NCI-H226 (cell line): ENCODE measurements around the gene FBLN7.
A peak's percentile ranks its signal among the peaks of the same experiment; 100 is the strongest.

Source experiments
- DNase-seq: peaks from one replicate; pipeline ENCODE4 v3.0.0-alpha.2; 2015

Gene FBLN7

DNA sequence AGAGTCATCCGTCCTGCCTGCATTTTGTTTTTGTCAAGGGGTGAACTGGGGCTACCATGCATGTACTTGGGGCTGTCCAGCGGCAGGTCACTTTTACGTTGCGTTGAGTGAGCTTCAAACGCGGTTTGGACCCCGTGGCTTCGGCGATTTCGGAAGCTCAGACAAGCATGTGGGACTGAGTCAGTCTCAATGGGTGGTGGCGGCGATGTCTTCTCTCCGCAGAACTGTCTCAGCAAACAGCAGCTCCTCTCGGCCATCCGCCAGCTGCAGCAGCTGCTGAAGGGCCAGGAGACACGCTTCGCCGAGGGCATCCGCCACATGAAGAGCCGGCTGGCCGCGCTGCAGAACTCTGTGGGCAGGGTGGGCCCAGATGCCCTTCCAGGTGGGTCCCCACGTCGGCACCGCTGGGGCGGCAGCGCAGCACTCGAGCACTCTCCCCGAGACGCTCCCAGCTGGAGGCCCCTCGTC is 21.3 kb downstream of the FBLN7 start:
- no peak for DNase-seq

DNA sequence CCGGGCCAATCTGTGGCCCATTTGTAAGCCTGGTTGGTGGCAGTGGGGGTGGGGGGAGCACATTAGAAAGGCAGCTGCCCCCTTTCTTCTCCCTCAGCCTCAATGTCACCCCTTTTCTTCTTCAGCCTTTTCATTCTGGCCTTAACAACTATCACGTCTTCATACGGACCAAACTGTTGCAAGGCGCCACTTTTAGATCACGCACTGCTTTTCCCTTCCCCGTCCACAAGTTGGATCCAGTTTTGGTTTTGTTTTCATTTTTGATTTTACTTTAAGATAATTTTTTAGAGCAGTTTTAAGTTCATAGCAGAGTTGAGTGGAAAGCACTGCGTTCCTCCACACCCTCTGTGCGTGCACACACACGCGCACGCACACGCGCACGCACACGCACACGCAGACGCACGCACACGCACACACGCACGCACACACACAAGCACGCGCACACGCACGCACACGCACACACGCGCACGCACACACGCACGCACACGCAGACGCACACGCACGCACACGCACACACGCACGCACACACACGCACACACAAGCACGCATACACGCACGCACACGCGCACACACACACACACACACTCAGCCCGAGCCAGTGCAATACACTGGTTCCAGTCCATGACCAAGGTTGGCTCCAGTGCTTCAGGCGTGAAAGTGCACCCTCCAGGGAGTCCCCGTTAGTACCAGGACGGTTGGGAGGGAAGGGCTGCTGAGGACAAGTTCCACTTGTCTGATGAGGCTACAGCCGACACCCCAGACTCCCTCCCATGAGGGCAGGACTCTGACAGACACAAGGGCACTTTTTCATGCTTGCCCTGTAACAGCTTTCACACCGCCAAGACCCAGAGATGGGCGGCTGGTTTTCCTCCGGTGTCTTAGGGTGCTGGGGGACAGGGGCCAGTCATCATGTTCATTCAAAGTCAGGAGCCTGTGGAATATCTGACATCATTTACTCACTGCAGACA is 22.4 kb downstream of the FBLN7 start:
- DNase-seq, result no peak

DNA sequence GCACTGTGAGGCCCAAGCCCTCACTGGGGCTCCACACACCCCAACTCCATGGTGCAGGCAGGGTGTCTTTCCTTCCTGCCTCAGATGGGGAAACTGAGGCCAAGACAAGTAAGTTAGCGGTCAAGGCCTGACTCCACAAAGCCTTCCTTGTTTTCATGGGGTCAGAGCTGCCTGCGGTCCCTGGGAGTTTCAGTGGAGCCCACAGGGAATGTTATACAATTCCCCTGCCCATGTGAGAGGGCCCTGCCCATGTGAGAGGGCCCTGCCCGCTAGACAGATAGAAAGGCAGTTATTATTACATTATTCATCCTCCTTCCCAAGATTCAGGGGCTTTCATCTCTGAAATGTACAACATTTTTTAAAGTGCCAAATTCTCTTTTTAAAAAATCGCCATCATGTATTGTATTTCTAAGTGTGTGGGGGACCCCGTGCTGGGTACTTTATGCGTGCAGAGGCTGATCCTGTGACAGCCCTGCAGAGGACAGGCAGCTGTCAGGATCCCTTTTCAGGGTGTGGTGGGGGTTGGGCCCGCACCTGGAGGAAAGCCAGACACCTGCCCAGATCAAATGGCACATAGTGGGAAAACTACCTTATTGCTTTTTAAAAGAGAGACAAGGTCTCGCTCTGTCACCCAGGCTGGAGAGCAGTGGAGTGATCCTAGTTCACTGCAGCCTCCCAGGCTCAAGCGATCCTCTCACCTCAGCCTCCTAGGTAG is 23.4 kb downstream of the FBLN7 start:
- DNase-seq, result no peak

DNA sequence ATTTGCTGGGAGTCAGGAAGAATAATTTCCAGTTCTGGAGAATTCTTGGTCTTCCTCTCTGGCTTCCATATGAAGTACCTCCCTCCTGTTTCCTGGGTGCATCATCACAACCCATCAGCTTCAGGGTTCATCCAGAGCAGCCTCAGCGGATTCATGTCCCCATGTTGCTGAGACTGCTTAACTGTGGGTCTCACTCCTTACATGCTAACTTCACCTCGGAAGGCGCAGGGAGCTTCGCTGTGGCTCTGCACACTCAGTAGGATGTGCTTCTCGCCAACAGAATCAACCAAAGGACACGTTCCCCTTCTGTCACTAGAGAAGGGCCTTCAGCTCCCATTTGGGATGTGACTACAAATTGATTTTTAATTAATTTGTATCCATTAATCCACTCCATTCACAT is 24.2 kb downstream of the FBLN7 start:
- no peak for DNase-seq

DNA sequence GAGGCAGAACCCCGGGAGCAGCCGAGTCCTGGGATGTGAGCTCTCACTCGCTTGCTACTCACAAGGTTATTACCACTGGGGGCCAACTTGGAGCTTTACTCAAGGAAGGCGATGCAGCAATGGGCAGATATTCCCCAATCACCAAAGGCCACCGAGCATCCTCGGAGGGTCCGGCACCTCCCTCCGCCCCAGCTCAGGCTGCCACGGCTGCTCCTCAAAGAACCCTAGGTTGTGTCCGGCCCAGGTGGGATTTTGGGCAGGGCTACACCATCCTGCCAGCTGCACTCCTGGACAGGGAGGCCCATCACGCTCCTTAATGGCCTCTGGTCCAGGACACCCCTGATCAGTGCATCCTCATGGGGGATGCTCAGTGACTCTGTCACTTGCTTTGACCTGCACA is 24.8 kb downstream of the FBLN7 start:
- no peak for DNase-seq

DNA sequence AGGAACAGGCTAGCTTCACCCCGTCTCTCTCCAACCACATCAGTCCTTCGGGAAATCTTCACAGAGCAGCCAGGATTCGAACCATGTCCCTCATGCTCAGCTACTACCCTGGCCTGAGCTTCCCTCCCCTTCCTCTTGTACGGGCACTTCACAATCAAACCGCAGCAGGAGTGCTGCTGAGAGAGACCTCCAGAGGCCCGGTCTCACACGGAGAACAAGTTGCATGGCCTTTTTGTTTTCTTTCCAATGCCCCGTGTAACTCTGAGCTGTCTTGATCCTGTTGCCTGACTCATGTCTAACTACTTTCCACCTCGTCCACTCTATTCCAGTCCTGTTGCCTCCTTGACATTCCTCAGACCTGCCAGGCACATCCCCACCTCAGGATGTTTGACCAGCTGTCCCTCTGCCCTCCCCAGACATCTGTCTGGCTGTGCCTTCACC is 25.4 kb downstream of the FBLN7 start:
- DNase-seq, result no peak

DNA sequence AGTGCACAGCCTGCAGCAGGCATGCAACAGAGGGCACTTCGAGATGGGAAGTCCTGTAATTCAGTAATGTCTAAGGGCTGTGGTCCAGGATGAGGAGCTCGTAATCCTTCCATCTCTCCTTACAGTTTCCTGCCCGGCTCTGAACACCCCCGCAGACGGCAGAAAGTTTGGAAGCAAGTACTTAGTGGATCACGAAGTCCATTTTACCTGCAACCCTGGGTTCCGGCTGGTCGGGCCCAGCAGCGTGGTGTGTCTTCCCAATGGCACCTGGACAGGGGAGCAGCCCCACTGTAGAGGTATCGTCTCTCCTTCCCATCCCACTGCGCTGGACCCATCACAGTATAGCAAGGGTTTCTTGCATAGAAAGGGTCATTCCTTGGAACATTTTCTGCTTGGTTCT is 26.7 kb downstream of the FBLN7 start:
- no peak for DNase-seq

DNA sequence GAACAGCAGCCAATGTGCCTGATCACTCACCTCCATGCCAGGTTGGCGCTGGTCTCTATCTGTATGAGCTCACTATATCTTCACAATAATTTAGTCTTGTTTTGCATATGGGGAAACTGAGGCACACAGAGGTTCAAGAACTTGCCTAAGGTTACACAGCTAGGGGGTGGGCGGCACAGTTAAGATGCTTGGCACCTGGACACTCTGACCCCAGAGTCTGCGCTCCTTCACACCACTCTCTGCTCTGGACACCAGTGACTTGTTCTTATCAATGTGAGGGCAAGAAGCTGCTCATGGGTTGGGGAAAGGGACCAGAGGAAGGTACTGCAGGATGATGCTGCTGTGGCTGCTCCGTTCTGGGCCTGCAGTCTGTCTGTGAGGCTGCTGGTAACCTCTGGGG is 27.1 kb downstream of the FBLN7 start:
- DNase-seq, result no peak

DNA sequence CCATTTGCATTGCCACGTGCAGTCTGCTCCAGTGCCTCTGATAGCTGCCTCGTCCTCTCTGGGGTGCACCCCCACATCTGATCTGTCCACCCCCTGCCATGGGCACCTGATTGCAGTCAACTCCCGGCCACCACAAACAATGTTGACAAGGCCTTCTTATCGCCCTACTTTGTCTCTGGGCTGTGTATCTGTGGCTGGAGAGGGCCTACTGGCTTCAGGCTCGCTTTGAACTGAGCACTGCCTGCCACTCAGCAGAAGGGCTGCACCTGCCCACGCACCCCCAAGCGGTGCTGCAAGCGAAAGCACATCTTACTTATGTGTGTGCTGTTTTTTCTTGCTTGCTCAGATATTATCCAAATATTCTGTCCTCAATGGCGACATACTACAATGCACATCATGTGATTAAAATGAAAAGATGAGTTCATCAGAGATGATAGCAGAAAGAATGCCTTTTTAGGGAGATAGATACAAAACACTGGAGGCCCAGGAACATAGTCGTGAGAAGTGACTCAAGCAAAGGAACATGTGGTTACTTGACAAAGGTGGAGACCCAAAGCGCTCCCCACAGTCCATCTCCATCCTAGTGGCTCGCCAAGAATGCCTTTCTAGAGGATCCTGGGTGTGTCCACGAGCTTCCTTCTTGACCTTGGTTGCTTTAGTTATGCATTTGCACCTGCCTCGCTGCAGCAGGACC is 28.8 kb downstream of the FBLN7 start:
- no peak for DNase-seq

DNA sequence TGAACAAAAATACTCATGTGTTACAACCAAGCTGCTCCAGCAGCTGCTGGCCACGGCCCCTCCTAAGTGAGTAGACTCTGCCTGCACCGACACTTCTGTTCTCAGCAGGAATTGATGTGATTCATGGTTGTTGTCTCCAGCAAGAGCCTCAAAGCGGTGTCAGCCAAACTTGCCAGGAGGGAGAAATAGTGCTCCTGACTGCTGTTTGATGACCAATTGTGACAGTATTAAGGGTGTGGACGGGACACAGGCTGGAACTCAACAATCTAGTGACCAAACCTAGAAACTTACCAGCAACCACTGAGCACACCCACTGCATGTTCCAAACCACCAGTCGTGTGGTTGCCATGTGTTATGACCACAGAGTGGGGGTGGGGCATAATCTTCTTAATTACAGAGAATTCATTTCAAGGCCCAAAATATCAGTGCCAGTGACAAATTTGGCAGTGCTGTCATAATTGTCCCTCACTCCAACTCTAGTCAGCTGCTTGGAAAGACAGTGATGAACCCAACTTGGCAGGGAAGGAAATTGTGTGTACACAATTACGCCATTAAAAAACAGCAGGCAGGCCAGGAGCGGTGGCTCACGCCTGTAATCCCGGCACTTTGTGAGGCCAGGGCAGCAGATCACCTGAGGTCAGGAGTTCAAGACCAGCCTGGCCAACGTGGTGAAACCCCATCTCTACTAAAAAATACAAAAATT is 30.4 kb downstream of the FBLN7 start:
- DNase-seq, result no peak

DNA sequence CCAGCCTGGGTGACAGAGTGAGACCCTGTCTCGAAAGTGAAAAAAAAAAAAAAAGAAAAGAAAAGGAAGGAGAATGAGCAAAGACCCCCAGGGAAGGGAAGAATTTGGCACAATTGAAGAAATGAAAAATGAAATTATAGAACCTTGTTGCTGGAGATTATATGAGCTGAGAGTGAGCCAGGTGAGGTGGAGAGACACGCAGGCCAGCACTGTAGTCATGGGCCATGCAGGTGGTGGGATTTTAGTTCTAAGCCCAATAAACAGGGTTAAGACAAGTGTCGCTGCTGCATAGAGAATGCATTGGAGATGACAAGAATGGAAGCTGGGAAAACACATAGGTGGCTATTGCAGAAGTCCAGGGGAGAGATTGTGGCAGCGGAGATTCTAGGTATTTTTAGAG is 32.3 kb downstream of the FBLN7 start:
- no peak for DNase-seq

DNA sequence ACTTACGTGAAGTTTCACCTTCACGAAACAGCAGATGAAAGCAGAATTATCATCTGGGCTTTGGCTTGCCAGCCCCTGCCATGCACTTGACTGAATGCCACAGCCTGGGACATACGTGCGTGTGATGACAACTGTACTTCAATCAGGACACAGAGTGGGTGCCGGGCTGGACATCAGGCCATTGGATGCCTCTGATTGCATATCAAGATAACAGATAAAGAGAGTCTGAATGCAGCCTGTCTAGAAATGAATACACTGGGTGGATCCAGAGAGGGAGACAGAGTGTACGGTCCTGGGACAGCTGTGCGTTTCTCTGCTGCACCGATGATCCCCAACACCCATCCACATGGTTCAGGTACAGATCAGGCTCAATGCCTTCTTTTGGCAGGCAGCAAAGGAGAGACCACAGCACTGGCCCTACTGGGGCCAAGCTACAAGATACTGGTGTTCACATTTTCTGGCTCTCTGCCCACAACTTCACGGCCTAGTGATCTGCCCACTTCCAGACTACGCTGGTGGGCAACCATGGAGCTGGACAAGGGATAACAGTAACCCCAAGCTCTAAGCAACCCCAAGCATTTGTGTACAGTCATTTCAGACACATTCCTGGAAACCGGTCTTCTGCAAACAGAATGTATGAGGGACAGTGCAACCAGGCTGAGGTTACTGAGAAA is 35.6 kb downstream of the FBLN7 start:
- DNase-seq, result no peak

DNA sequence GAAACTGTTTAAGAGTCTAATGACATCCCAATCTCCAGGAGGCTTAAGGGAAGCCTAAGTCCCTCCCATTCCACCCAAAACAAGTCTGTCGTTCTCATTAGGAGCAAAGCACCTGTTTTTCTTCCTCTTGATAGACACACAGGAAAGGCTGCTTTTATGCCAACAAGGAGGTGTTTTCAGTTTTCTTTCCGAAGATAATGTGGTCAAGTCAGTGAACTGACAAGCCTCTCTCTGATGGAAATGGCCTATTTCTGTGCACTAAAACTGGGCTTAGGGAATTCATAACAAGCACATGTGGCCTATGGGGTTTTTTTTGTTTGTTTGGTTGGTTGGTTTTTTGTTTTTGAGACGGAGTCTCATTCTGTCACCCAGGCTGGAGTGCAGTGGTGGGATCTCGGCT is 36.2 kb downstream of the FBLN7 start:
- no peak for DNase-seq

DNA sequence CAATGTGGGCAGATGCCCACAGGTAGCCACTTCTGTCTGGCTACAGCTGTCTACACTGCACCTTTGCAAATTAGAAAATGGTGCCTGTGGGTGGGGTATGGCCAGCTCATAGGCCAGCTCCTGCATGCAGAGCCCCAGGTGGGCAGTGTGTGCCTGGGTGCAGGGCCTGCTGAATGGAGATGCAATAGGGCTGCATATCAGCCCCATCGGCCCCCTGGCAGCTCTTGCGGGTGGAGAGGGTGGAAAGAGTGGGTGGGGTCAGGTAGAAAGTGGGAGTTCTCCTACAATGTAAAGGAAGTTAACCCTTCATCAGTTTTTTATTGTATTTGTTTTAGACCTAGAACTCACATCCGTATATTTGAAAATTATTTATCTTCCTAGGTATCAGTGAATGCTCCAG is 37.1 kb downstream of the FBLN7 start:
- DNase-seq, result no peak

DNA sequence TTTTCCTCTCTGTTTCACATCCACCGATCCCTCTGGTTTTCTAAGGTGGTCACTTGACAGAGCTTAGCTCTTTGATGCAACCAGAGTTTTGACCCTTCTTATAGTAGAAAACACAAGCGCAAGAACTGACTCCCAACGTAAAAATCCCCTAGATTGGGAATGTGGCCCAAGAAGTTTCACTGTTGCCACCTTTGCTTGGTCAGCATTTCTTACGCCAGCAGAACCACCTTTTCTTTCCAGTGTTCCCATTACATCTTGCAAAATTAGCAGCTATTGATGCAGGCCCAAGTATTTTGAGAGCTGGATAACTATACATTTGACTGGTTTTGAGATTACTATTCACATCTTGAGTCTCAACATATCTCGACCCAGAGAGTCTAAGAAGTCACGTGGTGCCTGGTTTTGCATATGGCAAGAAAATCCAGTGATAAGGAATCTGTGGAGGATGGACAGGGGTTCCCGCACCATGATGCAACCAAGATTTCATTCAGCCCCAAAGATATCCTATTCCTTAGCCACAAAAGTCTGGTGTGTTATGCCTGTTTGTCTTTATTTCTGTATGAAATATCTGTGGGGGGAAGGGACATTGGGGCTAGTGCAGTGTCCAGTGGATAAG is 37.9 kb downstream of the FBLN7 start:
- no peak for DNase-seq

DNA sequence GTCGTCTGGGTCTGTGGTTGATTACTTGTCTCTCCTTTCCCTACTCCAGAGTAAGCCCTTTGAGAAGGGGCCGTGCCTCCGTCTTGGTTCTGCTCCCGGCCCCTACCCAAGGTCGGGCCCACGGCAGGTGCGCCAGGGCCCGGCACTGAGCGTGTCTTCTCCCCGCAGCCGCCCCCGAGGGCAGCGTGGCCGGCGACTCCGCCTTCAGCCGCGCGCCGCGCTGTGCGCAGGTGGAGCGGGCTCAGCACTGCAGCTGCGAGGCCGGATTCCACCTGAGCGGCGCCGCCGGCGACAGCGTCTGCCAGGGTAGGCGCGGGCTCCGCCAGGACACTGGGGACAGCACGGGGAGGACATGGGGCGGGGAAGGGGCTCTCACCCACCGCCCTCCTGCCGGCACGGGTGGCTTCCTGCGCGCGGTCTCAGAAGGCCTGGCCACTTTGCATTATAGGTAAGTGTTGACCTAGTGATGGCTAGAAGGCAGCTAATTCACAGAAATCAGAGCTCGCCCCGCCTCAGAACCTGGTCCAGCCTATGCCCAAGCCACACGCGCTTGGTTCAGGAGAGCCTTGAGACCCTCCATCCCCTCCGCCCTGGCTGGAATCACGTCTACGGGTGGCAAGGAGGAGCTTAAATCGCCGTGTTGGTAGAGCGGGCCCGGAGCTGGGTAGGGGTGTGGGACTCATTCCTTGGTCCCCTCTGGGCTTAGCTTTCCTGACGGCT is 43.5 kb downstream of the FBLN7 start:
- DNase-seq, result no peak

DNA sequence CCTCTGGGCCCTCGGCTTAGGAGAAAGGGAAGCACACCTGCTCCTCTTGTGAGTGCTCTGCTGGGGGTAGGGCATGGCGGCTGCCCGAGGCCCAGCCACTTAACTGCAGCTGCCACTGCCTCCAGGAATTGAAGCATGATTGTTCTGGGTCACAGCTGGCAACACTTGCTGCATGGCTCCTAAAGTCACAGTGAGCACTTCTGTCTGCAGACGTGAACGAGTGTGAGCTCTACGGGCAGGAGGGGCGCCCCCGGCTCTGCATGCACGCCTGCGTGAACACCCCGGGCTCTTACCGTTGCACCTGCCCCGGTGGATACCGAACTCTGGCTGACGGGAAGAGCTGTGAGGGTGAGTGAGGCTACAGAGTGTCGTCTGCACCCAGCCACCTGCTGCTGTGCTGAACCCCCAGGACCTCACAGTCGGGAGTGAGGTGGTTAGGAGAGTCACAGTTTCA is 44.4 kb downstream of the FBLN7 start:
- no peak for DNase-seq

DNA sequence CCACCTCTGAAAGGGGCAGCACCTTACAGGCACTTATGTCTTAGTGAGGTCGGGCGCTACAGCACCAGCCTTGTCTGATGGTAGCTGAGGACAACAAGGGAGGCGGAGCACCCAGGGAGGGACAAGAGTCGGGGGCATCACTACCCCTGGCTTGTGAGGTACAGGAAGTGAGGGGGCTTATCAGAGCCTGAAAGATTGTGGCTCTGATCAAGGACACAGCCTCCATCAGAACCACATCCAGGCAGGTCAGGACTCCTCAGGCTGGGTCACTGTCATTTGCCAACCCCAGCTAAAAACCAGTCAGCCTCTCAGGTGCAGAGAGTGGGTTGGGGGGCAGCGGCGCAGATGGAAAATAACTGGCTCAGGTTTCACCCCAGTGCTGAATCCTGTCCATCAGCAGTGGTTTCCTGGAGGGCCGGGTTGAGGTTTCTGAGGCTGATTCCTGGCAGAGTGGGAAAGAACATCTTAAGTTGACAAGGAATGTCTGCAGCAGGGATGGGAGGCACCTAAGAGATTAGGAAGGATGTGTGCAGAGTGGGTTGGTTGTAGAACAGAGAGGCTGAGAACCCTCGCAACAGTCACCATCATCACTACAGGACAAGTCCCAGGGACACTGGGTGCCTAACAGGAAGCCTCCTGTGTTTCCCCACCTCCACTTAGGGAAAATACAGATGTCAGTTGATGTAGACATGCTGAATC is 45.3 kb downstream of the FBLN7 start:
- DNase-seq, result peak; percentile 17

DNA sequence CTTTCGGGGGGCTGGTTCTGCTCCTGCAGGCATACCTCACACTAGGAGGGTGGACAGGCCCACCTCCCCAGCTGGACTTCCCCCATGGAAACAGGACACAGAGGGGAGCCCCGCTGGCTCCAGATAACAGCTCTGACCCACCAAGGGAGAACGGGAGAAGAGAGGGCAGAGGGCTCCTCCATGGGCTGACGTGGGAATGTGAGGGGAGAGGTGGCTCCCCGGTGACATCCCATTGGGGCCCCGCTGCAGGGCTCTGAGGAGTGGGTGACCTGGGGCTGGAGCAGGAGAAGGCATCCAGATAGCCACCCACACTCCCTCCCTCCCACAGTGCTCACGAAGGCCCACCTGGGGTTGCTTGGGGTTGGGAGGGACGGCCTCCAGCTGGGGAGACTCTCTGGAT is 45.9 kb downstream of the FBLN7 start:
- DNase-seq, result no peak

DNA sequence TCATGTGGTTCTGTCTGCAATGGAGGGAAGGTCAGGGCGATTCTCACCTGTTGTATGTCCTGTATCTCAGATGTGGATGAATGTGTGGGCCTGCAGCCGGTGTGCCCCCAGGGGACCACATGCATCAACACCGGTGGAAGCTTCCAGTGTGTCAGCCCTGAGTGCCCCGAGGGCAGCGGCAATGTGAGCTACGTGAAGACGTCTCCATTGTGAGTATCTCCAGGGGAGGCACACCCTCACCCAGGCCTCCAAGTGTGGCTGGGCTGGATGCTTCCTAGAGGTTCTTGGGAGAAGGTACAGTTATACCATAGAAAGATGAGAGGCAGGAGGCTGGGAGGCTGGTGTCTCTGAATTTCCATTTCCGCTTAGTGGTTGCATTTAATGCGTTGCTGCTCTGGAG is 46.9 kb downstream of the FBLN7 start:
- no peak for DNase-seq
